ENCODE results near the gene FHOD3. TPM values are rescaled to one million over a fixed set of nuclear protein-coding genes. Genes with fewer than 3 reads are reported as not detected.

The FHOD3 gene
- total and polyA plus RNA-seq, 5 donors from 2014 or later = not detected

DNA sequence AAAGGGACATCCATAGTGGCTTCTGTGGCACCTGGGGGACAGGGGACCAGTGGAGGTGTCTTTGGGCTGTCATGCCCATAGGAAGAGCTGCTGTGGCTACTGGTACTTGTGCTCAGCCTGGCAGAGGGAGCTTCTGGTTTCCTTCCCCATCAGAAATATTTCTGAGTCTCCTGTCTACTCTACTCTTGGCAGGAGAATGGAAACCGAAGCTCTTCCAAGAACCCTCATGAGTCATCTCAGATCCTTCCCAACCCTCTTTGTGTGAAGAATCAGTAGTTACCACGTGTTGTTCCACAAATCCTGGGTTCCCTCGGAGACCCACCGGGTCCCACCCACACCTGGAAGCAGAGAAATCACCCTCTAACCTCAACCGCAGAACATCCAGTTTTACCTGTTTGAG is 234.9 kb downstream of the FHOD3 start:
- Mint-ChIP-seq H3K27ac (no peak overlapping the region), H3K36me3 (no peaks in the 10 kb centered on the region), H3K9me3 (no peaks in the 10 kb centered on the region), H3K4me1 (no peaks in the 10 kb centered on the region), H3K4me3 (no peak overlapping the region), H3K27me3 (peaks cover 4% of the 10 kb centered on the region)
- H3K4me3 ChIP-seq (ENCODE audit: low read depth, low read length) = no peak overlapping the region
- no peaks in the 10 kb centered on the region for H3K4me1 ChIP-seq (ENCODE audit: control insufficient read depth, insufficient read depth, low read length, poor library complexity, severe bottlenecking)
- H3K27ac ChIP-seq (ENCODE audit: insufficient read depth, low read length, poor library complexity, severe bottlenecking) = no peak overlapping the region
- ATAC-seq (ENCODE audit: low read depth in 2 of 2) (no peak), DNase-seq (no peak)
- no peaks in the 10 kb centered on the region for H3K27me3 ChIP-seq (ENCODE audit: control insufficient read depth, insufficient read depth, low read length)
- no peaks in the 10 kb centered on the region for H3K36me3 ChIP-seq (ENCODE audit: control insufficient read depth, insufficient read depth, low read length)
- H3K9me3 ChIP-seq (ENCODE audit: control insufficient read depth in 2 of 2, low read length in 2 of 2) = no peaks in the 10 kb centered on the region

DNA sequence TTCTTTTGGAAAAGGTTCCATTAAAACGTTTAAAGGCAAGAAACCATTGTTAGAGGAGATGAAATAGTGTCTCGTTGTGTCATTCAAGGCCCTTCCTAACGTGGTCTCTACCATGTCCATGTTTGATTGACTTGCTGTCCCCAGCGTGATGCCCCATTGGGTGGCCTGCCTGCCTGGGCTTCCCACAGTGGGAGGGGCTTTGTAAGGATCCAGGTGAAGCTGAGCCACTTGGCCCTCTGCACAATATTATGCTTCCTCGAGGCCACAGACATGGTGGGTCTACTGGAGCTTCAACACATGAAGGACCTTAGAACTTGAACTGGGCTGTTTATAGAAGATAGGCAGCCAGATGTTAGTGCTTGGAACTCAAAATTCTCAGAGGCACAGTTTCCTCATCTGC is 235.3 kb downstream of the FHOD3 start:
- peaks cover 4% of the 10 kb centered on the region for H3K27me3 Mint-ChIP-seq
- Histone ChIP-seq H3K27ac (ENCODE audit: insufficient read depth, low read length, poor library complexity, severe bottlenecking) (no peak overlapping the region), H3K27me3 (ENCODE audit: control insufficient read depth, insufficient read depth, low read length) (no peaks in the 10 kb centered on the region), H3K36me3 (ENCODE audit: control insufficient read depth, insufficient read depth, low read length) (no peaks in the 10 kb centered on the region), H3K4me1 (ENCODE audit: control insufficient read depth, insufficient read depth, low read length, poor library complexity, severe bottlenecking) (no peaks in the 10 kb centered on the region), H3K4me3 (ENCODE audit: low read depth, low read length) (no peak overlapping the region), H3K9me3 (ENCODE audit: control insufficient read depth in 2 of 2, low read length in 2 of 2) (no peaks in the 10 kb centered on the region)
- no peak overlapping the region for H3K4me3 Mint-ChIP-seq
- H3K4me1 Mint-ChIP-seq = no peaks in the 10 kb centered on the region
- H3K27ac Mint-ChIP-seq = no peak overlapping the region
- peaks cover 0 to 2% (median 0%) of the 10 kb centered on the region in 7 donors for H3K9me3 Mint-ChIP-seq
- no peak for ATAC-seq (ENCODE audit: low read depth in 2 of 2)
- no peak for DNase-seq
- H3K36me3 Mint-ChIP-seq = no peaks in the 10 kb centered on the region

GRCh38 chr18:36533446-36534153 is 236.1 kb downstream of the FHOD3 start:
- peaks cover 0 to 2% (median 0%) of the 10 kb centered on the region in 7 donors for H3K9me3 Mint-ChIP-seq
- H3K4me1 Mint-ChIP-seq = no peaks in the 10 kb centered on the region
- H3K27me3 ChIP-seq (ENCODE audit: control insufficient read depth, insufficient read depth, low read length) = no peaks in the 10 kb centered on the region
- DNase-seq (no peak), ATAC-seq (ENCODE audit: low read depth in 2 of 2) (no peak)
- no peaks in the 10 kb centered on the region for H3K36me3 Mint-ChIP-seq
- H3K27ac Mint-ChIP-seq = peak overlapping the region in 1 of 3 donors; percentile 32
- no peaks in the 10 kb centered on the region for H3K36me3 ChIP-seq (ENCODE audit: control insufficient read depth, insufficient read depth, low read length)
- H3K4me3 Mint-ChIP-seq = no peak overlapping the region
- no peaks in the 10 kb centered on the region for H3K9me3 ChIP-seq (ENCODE audit: control insufficient read depth in 2 of 2, low read length in 2 of 2)
- H3K27ac ChIP-seq (ENCODE audit: insufficient read depth, low read length, poor library complexity, severe bottlenecking) = no peak overlapping the region
- peaks cover 4% of the 10 kb centered on the region for H3K27me3 Mint-ChIP-seq
- no peaks in the 10 kb centered on the region for H3K4me1 ChIP-seq (ENCODE audit: control insufficient read depth, insufficient read depth, low read length, poor library complexity, severe bottlenecking)
- H3K4me3 ChIP-seq (ENCODE audit: low read depth, low read length) = no peak overlapping the region

DNA sequence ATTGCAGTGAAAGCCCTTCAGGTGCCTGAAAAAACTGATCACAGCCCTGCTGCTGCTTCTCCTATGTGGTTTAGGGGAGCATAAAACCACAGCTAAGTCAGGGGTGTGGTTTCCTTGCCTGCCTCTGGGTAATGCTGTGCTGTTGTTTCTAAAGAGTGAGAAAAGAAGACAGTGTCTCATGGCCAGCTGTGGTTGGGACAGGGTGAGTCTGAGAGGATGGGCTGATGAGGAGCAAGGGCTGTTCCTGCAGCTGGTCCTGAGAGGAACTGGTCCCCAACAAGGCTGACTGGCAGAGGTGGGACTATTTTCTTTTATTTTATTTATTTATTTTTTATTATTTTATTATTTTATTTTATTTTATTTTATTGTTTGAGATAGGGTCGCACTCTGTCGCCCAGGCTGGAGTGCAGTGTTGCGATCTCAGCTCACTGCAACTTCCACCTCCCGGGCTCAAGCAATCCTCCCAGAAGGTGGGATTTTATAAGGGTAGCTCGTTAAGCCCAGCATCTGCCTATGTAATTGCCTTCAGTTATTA is 236.7 kb downstream of the FHOD3 start:
- no peaks in the 10 kb centered on the region for H3K36me3 Mint-ChIP-seq
- H3K27me3 Mint-ChIP-seq = no peaks in the 10 kb centered on the region
- peak in 1 of 3 donors; percentile 3 for DNase-seq
- no peak overlapping the region for H3K4me3 Mint-ChIP-seq
- no peaks in the 10 kb centered on the region for H3K27me3 ChIP-seq (ENCODE audit: control insufficient read depth, insufficient read depth, low read length)
- peak overlapping the region in 1 of 3 donors; percentile 32 for H3K27ac Mint-ChIP-seq
- H3K27ac ChIP-seq (ENCODE audit: insufficient read depth, low read length, poor library complexity, severe bottlenecking) = no peak overlapping the region
- no peaks in the 10 kb centered on the region for H3K4me1 ChIP-seq (ENCODE audit: control insufficient read depth, insufficient read depth, low read length, poor library complexity, severe bottlenecking)
- ATAC-seq (ENCODE audit: low read depth in 2 of 2) = no peak
- peaks cover 0 to 2% (median 0%) of the 10 kb centered on the region in 7 donors for H3K9me3 Mint-ChIP-seq
- no peaks in the 10 kb centered on the region for H3K9me3 ChIP-seq (ENCODE audit: control insufficient read depth in 2 of 2, low read length in 2 of 2)
- no peaks in the 10 kb centered on the region for H3K36me3 ChIP-seq (ENCODE audit: control insufficient read depth, insufficient read depth, low read length)
- H3K4me1 Mint-ChIP-seq = no peaks in the 10 kb centered on the region
- no peak overlapping the region for H3K4me3 ChIP-seq (ENCODE audit: low read depth, low read length)

GRCh38 chr18:36535202-36535935 is 237.9 kb downstream of the FHOD3 start:
- H3K4me3 ChIP-seq (ENCODE audit: low read depth, low read length) = no peak overlapping the region
- ATAC-seq (ENCODE audit: low read depth in 2 of 2) (no peak), DNase-seq (no peak)
- Mint-ChIP-seq H3K9me3 (peaks cover 0 to 2% (median 0%) of the 10 kb centered on the region in 7 donors), H3K27ac (no peak overlapping the region), H3K4me3 (no peak overlapping the region), H3K4me1 (no peaks in the 10 kb centered on the region), H3K36me3 (no peaks in the 10 kb centered on the region), H3K27me3 (no peaks in the 10 kb centered on the region)
- no peaks in the 10 kb centered on the region for H3K36me3 ChIP-seq (ENCODE audit: control insufficient read depth, insufficient read depth, low read length)
- H3K9me3 ChIP-seq (ENCODE audit: control insufficient read depth in 2 of 2, low read length in 2 of 2) = no peaks in the 10 kb centered on the region
- no peaks in the 10 kb centered on the region for H3K27me3 ChIP-seq (ENCODE audit: control insufficient read depth, insufficient read depth, low read length)
- no peaks in the 10 kb centered on the region for H3K4me1 ChIP-seq (ENCODE audit: control insufficient read depth, insufficient read depth, low read length, poor library complexity, severe bottlenecking)
- H3K27ac ChIP-seq (ENCODE audit: insufficient read depth, low read length, poor library complexity, severe bottlenecking) = no peak overlapping the region

- no peaks in the 10 kb centered on the region for H3K27me3 Mint-ChIP-seq
- DNase-seq (no peak), ATAC-seq (ENCODE audit: low read depth in 2 of 2) (no peak)
- H3K4me3 Mint-ChIP-seq = no peak overlapping the region
- no peaks in the 10 kb centered on the region for H3K27me3 ChIP-seq (ENCODE audit: control insufficient read depth, insufficient read depth, low read length)
- no peaks in the 10 kb centered on the region for H3K4me1 Mint-ChIP-seq
- no peaks in the 10 kb centered on the region for H3K9me3 ChIP-seq (ENCODE audit: control insufficient read depth in 2 of 2, low read length in 2 of 2)
- no peak overlapping the region for H3K27ac Mint-ChIP-seq
- H3K36me3 ChIP-seq (ENCODE audit: control insufficient read depth, insufficient read depth, low read length) = no peaks in the 10 kb centered on the region
- H3K9me3 Mint-ChIP-seq = peaks cover 0 to 2% (median 0%) of the 10 kb centered on the region in 7 donors
- H3K4me3 ChIP-seq (ENCODE audit: low read depth, low read length) = no peak overlapping the region
- no peak overlapping the region for H3K27ac ChIP-seq (ENCODE audit: insufficient read depth, low read length, poor library complexity, severe bottlenecking)
- H3K4me1 ChIP-seq (ENCODE audit: control insufficient read depth, insufficient read depth, low read length, poor library complexity, severe bottlenecking) = no peaks in the 10 kb centered on the region
- H3K36me3 Mint-ChIP-seq = no peaks in the 10 kb centered on the region
Observed at GRCh38 chr18:36536426-36536825, 238.9 kb downstream of the FHOD3 start.

GRCh38 chr18:36537289-36537688 is 239.8 kb downstream of the FHOD3 start:
- Mint-ChIP-seq H3K9me3 (peaks cover 0 to 2% (median 0%) of the 10 kb centered on the region in 7 donors), H3K4me1 (no peaks in the 10 kb centered on the region), H3K36me3 (no peaks in the 10 kb centered on the region), H3K4me3 (no peak overlapping the region), H3K27ac (no peak overlapping the region), H3K27me3 (no peaks in the 10 kb centered on the region)
- no peaks in the 10 kb centered on the region for H3K27me3 ChIP-seq (ENCODE audit: control insufficient read depth, insufficient read depth, low read length)
- DNase-seq (no peak), ATAC-seq (ENCODE audit: low read depth in 2 of 2) (no peak)
- no peaks in the 10 kb centered on the region for H3K36me3 ChIP-seq (ENCODE audit: control insufficient read depth, insufficient read depth, low read length)
- no peaks in the 10 kb centered on the region for H3K4me1 ChIP-seq (ENCODE audit: control insufficient read depth, insufficient read depth, low read length, poor library complexity, severe bottlenecking)
- H3K4me3 ChIP-seq (ENCODE audit: low read depth, low read length) = no peak overlapping the region
- H3K9me3 ChIP-seq (ENCODE audit: control insufficient read depth in 2 of 2, low read length in 2 of 2) = no peaks in the 10 kb centered on the region
- no peak overlapping the region for H3K27ac ChIP-seq (ENCODE audit: insufficient read depth, low read length, poor library complexity, severe bottlenecking)
